HG03025 (cell line): ENCODE data around the gene VAV2.

ENCODE experiments used
- ATAC-seq: cut with Tn5 transposase; IDR thresholded peaks from one replicate; pipeline ENCODE4 v1.9.1; 2021; ENCODE audit warnings: mild to moderate bottlenecking, moderate library complexity; ENCODE audit not compliant: unreplicated experiment, low FRiP score

Gene VAV2

DNA sequence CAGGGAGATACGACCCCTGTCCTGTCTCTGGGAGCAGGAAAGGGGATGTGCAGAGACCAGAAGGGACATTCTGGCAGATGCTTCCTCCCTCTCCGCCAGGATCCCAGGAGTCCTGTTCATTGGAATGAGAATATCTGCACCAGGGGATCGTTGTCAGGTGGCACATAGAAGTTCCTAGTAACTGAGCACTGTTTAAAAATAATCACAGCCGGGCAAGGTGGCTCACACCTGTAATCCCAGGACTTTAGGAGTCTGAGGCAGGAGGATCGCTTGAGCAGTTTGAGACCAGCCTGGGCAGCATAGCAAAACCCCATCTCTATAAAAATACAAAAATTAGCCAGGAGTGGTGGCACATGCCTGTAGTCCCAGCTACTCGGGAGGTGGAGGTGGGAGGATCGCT, 266.2 kb downstream of the VAV2 start:
- ATAC-seq = no peak

DNA sequence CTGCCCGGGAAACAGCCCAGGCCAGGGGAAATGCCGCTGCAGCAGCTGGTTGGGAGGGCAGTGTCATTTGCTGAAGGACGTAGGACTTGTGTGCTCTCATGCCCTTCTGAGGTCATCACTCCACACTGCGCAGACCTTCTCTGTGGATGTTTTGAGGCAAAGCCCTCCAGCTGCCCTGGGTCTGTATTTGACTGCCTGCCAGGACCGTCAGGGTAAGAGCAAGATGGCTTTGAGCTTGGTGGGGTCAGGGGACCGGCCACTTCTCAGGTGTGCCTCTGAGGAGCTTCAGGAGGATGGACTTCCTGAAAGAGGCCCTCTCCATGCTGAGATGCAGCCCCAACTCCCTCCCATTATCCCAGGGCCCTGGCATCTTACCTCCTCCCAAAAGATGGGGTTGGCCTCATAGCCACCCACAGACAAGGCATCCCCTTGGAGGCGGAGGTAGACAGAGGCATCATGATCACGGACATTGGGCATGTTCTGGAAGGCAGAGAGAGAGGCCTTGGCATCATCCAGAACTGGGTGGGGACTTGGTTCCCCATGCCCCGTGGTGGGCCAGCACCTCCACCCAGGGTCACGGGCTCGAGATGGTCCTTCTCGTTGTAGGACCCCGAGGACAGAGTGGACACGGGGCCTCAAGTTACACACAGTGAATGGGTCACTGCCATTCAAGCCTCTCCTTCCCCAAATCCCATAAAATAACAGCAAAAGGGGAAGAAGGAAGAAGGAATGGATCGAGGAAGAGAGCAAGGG, 273.4 kb downstream of the VAV2 start:
- no peak for ATAC-seq

DNA sequence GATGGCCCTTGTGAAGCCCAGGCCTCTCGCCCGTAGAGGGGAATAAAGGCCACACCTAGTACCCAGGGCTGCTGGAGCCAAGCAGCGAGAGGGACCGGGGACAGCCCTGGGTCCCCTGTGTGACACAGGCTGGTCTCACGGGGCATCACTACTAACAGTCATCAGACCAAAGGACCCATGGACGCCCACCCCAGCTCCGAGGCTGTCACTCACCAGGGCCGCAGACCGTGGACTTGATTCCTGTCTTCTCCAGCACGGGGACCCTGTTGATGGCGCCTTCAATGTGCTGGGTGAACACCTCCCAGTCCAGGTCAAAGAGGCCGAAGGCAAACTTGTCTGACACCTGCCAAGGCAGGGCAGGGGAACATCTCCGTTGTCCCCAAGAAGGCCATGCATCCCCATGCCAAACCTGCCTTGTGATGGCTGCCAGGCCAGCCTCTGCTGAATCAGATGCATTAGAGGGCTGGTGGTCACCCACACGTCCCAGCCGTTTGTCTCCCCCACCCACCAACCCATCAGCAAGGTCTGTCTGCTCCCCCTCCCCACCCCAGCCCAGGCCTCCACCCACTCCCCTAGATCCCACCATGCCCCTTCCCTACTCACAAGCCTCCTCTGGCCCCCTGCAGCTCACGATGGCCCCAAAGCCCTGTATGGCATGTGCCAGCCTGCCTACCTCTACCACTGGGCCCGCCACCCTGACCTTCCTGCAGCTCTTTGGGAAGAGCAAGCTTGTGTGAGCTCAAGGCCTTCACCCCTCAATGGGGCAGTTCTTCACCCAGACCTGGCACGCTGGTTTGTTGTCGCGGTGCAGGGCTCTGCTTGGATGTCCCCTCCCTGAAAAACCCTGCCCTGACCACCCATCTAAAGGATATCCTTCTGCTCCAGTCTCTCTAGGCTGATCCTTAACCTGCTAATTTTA, 274.8 kb downstream of the VAV2 start:
- ATAC-seq = no peak

GRCh38 chr9:133716564-133717112, 275.5 kb downstream of the VAV2 start:
- ATAC-seq = no peak

DNA sequence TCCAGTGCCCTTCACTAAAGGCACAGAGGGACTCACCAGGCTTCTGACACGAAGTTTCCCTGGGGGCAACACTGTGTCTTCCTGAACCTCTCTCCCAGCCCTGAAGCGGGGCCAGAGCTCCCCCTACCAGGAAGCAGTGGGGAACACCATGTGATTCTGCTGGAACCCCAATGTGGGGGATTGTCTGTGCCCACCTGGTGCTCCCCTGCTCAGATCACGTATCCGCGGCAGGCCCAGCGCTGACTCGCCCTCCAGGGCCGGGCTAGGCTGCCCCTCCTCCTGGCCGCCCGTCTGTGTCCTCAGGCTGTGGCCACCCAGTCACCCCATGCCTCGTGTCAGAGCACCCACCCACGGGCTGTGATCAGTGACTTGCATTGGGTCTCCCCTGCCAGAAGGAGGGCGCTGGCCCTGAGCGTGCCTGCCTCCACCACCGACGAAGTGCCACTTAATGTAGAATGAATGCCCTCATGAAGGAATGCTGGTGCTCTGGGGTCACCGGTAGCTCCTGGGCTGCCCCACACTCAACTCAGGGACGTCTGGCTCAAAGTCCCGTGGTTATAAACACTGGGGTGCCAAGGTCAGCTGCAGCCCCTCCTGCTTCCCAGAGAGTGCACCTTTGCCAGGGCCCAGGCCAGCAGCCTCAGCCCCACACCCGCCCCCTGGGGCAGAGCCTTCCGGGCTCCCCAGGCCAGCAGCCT, 276.1 kb downstream of the VAV2 start:
- no peak for ATAC-seq

GRCh38 chr9:133715295-133715865, 276.7 kb downstream of the VAV2 start:
- no peak for ATAC-seq

DNA sequence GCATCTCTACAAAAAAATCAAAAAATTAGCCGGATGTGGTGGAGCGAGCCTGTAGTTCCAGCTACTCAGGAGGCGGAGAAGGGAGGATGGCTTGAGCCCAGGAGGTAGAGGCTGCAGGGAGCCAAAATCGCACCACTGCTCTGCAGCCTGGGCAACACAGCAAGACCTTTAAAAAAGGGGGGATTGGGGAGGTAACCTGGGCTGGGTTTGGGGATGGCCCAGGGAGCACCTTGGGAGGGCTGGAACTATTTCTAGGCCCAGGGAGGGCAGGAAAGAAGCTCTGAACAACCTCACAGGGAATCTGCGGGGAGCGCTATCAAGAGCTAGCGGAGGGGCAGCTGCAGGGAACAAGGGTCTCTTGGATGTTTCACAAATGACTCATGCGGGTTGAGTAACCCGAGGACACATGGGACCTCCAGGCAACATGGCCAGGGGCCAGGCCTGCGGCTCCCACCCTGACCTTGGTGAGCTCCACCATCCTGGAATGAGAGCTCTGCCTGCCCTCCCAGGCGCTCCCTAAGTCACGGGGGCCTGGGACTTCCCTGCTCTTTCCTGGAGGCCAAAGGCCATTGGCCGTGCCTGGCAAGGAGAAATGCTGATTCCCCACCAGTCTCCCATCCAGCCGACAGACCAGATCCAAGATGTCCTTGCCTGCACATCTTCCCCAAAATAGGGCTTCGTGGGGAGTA, 277.4 kb downstream of the VAV2 start:
- no peak for ATAC-seq

DNA sequence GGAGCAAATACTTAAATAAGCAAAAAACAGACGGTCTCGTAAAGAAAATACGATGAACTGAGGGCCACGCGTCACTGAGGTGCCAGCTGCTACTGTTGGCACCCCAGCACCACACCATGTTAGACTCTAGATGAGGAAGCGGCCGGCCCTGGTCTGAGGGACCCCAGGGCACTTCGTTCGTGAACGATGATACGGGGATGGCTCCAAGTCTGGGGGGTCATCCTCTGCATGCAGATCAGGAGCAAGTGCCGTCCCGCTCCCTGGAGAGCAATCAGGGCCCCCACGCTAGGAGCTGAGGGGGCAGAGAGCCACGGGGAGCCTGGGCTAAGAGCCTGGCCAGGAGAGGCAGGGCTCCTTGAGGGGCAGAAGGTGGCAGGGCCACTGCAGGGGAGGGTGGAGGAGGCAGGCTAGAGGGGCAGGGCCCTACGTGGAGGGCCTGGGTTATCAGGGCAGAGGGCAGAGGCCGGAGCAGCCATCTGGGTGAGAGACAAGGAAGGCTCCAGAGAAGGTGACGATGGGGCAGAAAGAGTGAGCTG, 278.1 kb downstream of the VAV2 start:
- no peak for ATAC-seq

- ATAC-seq = no peak
Observed at GRCh38 chr9:133713150-133713959, 278.8 kb downstream of the VAV2 start.

GRCh38 chr9:133712221-133713100, 279.7 kb downstream of the VAV2 start:
- ATAC-seq = no peak
